D721Med (cell line): ENCODE results near the gene TMEM203.

Experiments
- DNase-seq: peaks from one replicate; pipeline ENCODE4 v3.0.0; 2011; ENCODE audit warnings: low spot score; ENCODE audit not compliant: insufficient read length
- FAIRE-seq: peaks from 2 replicates; lab custom pipeline; 2011; peaks lifted over from hg19 to GRCh38; lab: Jason Lieb, UNC
- CTCF ChIP-seq: IDR thresholded peaks from 2 replicates; pipeline ENCODE4 v1.5.1; 2012; ENCODE audit warnings: mild to moderate bottlenecking, control low read depth; ENCODE audit not compliant: insufficient read depth; ENCODE audit errors: missing control alignments

The TMEM203 gene

GRCh38 chr9:137205126-137206069 is at the start of gene TMEM203, which contains the start of gene NDOR1:
TSS of gene TMEM203 (minus strand) at chr9:137205648. CDS start at chr9:137205414, 234 bp downstream.
TSS of gene NDOR1 (plus strand) at chr9:137205700. CDS start at chr9:137205778, 78 bp downstream.
- no peak for FAIRE-seq
- peak; percentile 100 for DNase-seq
- TF ChIP-seq CTCF = no peak

- DNase-seq = peak; percentile 100
- FAIRE-seq = no peak
- no peak for TF ChIP-seq CTCF
These were observed 49.4 kb upstream of the TMEM203 start, which contains the start of gene NELFB for GRCh38 chr9:137254624-137255447. TSS of gene NELFB (plus strand) at chr9:137255327.

- TF ChIP-seq CTCF = no peak
- FAIRE-seq (no peak), DNase-seq (no peak)
These were observed 48.5 kb upstream of the TMEM203 start for GRCh38 chr9:137253717-137254623.

- TF ChIP-seq CTCF = no peak
- no peak for FAIRE-seq
- DNase-seq = no peak
These were observed 47.4 kb upstream of the TMEM203 start for GRCh38 chr9:137252555-137253506.

GRCh38 chr9:137251490-137252268 is 46.2 kb upstream of the TMEM203 start:
- no peak for TF ChIP-seq CTCF
- FAIRE-seq = no peak

More at GRCh38 chr9:137251490-137252268, 46.2 kb upstream of the TMEM203 start:
- DNase-seq = no peak
